Skeletal muscle satellite cell (primary cell): ENCODE data around the gene CD82.

Source experiments
- H3K27me3 ChIP-seq: 2 replicates; pipeline ENCODE4 v1.7.0; 2013; ENCODE audit warnings: low read length; ENCODE audit not compliant: control insufficient read depth, insufficient read depth
- H3K36me3 ChIP-seq: 2 replicates; pipeline ENCODE4 v1.7.0; 2013; ENCODE audit warnings: mild to moderate bottlenecking, control low read depth, low read length; ENCODE audit not compliant: insufficient read depth
- H3K4me1 ChIP-seq: 2 replicates; pipeline ENCODE4 v1.7.0; 2013; ENCODE audit warnings: low read length; ENCODE audit not compliant: control insufficient read depth, insufficient read depth
- H3K4me2 ChIP-seq: 2 replicates; pipeline ENCODE4 v1.7.0; 2013; ENCODE audit warnings: mild to moderate bottlenecking, low read length
- H3K4me3 ChIP-seq: 2 replicates; pipeline ENCODE4 v1.7.0; 2013; ENCODE audit warnings: low read length
- H3K9ac ChIP-seq: 2 replicates; pipeline ENCODE4 v1.7.0; 2013; ENCODE audit warnings: mild to moderate bottlenecking, low read depth, low read length, moderate library complexity
- H3K9me3 ChIP-seq: replicated peaks from 2 replicates; pipeline ENCODE4 v1.7.0; 2013; ENCODE audit warnings: mild to moderate bottlenecking, control low read depth, low read length

The CD82 gene

DNA sequence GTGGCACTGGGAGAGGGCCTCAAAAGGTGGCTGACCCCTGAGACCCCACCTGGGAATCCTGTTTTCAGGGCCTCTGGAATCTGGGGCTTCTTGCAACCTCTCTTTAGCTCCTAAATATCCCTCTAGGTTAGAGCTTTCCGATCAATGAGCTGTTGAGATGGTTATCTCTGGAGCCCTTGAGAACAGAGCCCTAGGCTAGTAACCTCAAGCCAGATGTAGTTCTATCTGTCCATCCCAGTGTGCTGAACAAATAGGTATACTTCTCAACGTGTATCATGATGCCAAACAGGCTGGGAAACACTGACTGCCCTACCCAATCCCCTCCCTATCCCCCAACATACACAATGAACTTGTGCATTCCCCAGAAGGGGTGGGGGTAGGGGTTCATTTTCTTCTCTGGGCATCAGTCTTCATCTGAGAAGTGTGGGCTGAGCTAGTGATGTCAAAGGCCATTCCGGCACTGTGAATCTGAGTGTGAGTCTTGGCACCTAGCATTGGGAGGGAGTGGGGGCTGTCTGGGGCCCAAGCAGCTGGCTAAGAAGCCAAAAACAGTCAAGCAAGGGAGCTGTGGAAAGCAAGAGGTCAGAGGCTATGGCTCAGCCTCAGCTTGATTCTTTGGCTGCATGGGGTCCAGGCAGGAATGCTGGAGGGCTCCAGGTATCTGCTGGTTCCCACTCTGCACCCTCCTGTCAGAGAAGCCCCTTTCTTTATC lies 17.3 kb downstream of the CD82 start:
- H3K9me3 ChIP-seq, result peaks cover 8% of the 10 kb centered on the region
- H3K9ac ChIP-seq, result no peak overlapping the region
- no peak overlapping the region for H3K4me2 ChIP-seq
- no peaks in the 10 kb centered on the region for H3K27me3 ChIP-seq
- peaks cover 13% of the 10 kb centered on the region for H3K36me3 ChIP-seq
- no peak overlapping the region for H3K4me3 ChIP-seq
- H3K4me1 ChIP-seq, result no peaks in the 10 kb centered on the region

DNA sequence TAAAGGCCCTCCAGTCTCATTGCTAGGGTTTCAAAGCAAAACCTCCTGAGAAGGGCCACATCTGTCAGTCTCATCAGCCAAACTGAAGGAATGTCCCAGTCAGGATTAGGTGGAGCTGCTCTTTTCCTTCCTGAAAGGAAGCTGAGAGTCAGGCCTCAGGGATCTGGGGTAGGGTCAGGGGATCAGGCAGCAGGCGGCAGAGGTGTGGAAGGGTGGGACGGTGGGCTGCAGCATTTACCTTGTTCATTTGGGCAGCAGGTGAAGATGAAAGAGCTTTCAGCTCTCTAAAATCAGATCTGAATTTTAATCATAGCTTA lies 17.8 kb downstream of the CD82 start:
- Histone ChIP-seq H3K36me3 (peaks cover 13% of the 10 kb centered on the region), H3K9ac (no peak overlapping the region), H3K27me3 (no peaks in the 10 kb centered on the region), H3K4me2 (no peak overlapping the region), H3K4me1 (no peaks in the 10 kb centered on the region), H3K9me3 (peaks cover 8% of the 10 kb centered on the region), H3K4me3 (no peak overlapping the region)

DNA sequence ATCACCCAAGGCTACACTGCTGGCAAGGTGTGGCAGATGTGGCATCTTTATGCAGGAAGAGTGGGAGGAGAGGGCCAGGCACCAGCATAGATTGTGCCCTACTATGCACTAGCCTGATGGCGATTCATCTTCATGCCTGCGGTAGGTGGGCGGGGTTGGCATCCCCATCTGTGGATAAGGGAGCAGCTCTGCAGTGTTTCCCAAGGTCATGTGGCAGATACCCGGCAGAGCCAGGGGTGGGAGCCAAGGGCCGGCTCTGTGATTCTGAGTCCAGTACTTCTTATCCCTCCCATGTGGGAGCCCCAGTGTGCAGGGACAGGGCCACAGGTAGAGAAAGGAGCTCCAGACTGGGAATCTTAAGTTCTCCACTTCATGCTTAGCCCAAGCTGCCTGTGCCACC lies 20.0 kb downstream of the CD82 start:
- H3K4me1 ChIP-seq, result peaks cover 8% of the 10 kb centered on the region
- no peak overlapping the region for H3K9ac ChIP-seq
- no peak overlapping the region for H3K4me2 ChIP-seq
- H3K9me3 ChIP-seq, result peaks cover 8% of the 10 kb centered on the region
- peaks cover 13% of the 10 kb centered on the region for H3K36me3 ChIP-seq
- no peaks in the 10 kb centered on the region for H3K27me3 ChIP-seq
- no peak overlapping the region for H3K4me3 ChIP-seq

DNA sequence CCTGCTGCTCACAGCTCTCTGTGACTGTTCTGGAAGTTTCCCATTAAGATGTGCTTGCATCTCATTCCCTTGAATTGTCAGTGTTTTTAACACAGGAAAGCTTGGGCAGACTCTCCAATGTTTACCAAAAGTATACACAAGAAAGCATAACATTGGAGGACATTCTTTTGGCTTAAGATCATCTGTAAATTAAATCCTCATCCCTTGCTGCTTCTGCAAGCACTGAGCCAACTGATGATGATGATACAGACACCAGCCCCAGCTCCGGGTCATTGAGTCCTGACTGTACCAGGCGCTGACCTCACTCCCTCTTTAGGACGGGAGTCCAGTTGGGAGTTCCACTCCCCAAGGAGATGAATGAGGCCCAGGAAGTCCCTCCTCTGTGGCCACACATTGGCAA lies 23.8 kb downstream of the CD82 start:
- Histone ChIP-seq H3K9ac (no peak overlapping the region), H3K36me3 (peaks cover 2% of the 10 kb centered on the region)

DNA sequence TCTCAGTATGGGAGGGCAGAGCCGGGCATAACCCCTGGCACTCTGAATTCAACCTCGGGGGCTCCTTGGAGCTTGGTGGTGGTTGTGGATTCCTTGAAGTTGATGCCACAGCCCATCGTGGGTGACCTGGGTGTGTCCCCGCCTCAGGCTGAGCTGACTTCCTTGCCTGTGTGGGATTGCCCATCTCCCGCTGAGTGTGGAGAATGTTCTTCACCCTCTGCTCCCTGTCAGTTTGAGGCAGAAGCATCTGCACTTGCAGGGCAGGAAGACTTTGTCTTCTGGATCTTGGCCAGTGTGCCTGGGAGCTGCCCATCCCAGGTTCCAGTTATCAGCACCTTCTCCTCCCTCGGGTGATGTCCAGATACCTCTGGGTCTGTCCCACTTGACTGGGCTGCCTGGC lies 25.3 kb downstream of the CD82 start:
- no peak overlapping the region for H3K4me3 ChIP-seq

More for the DNA sequence above, 23.8 kb downstream of the CD82 start:
- no peak overlapping the region for H3K4me3 ChIP-seq
- H3K4me1 ChIP-seq, result peaks cover 42% of the 10 kb centered on the region
- no peaks in the 10 kb centered on the region for H3K9me3 ChIP-seq
- H3K27me3 ChIP-seq, result no peaks in the 10 kb centered on the region
- H3K4me2 ChIP-seq, result no peak overlapping the region

DNA sequence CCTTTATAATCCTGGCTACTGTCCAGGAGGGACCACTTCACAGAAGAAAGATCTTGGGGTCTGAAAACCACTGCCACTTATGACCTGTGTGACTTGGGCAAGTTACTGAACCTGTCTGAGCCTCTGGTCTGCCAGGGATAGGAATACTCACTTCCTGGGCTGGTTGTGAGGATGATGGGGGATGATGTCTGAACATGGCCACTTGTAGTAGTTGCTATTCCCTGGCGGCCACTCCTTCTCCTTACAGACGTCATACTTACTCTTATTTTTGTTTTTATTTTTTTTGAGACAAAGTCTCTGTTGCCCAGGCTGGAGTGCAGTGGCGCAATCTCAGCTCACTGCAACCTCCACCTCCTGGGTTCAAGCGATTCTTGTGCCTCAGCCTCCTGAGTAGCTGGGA lies 26.1 kb downstream of the CD82 start:
- Histone ChIP-seq H3K27me3 (no peaks in the 10 kb centered on the region), H3K4me3 (no peak overlapping the region), H3K4me2 (no peak overlapping the region), H3K9me3 (no peaks in the 10 kb centered on the region), H3K9ac (no peak overlapping the region), H3K4me1 (peaks cover 52% of the 10 kb centered on the region), H3K36me3 (no peaks in the 10 kb centered on the region)

More for the DNA sequence above, 25.3 kb downstream of the CD82 start:
- no peaks in the 10 kb centered on the region for H3K27me3 ChIP-seq
- H3K4me2 ChIP-seq, result no peak overlapping the region
- H3K9ac ChIP-seq, result no peak overlapping the region
- no peaks in the 10 kb centered on the region for H3K36me3 ChIP-seq
- no peaks in the 10 kb centered on the region for H3K9me3 ChIP-seq
- peaks cover 45% of the 10 kb centered on the region for H3K4me1 ChIP-seq

DNA sequence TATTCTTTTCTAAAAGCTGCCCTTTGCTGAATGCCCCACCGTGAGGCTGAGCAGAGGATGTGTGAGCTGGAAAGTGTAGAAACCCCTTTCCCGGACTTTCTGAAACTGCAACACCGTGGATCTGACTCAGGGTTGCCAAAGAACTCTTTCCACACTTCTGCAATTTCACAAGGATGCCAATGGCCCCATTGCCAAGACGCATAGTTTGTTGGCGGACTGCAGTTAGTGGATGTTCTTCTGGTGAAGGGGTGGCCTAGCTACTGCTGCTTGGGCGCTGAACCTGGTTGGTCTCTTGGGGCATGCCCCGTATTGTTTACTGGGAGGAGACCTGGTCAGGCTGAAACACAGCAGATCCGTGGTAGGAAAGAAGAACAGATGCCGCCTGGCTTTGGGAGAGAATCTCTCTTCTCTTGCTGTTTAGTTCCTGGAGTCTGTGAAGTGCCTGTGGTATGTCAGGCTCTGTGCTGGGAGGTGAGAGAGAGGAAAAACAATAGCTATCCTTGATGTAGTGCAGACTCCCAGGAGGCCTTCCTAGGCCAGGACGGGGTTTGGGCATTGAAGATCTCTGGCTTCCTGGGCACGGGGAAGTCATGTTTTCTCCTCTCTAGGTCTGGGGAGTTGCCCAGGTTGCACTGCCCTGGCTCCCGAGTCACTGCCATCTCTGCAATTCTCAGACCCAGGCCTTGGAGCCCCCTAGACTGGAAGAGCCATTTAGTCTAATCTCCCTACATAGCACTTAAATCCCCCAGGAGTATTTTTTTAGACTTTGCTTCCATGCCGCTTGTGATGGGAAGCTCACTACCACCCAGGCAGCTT lies 26.9 kb downstream of the CD82 start:
- Histone ChIP-seq H3K4me2 (peak overlapping the region; percentile 43), H3K36me3 (no peaks in the 10 kb centered on the region), H3K9me3 (no peaks in the 10 kb centered on the region), H3K4me3 (peak overlapping the region; percentile 43), H3K27me3 (no peaks in the 10 kb centered on the region), H3K9ac (peak overlapping the region; percentile 59), H3K4me1 (peaks cover 59% of the 10 kb centered on the region)

DNA sequence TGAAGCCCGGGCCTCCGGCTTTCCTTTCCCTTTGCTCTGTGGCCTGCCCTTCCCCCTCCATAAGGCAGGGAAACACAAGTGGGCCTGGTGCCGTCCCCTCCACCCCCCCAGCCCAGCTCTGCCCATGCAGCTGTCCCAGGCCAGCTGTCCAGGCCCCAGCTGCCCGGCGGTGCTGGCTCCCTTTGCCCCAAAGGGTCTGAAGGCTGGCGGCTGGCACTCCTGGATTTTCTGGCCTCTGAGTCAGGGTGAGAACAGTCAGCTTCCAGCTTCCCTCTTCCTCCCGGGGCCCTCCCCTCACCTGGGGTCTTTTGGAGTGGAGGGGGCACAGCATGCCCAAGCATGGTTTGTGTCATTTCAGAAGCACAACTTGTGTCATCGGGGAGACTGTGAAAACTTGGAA lies 27.8 kb downstream of the CD82 start:
- Histone ChIP-seq H3K36me3 (no peaks in the 10 kb centered on the region), H3K27me3 (no peaks in the 10 kb centered on the region), H3K4me1 (peaks cover 59% of the 10 kb centered on the region), H3K4me3 (peak overlapping the region; percentile 43), H3K4me2 (peak overlapping the region; percentile 43), H3K9ac (peak overlapping the region; percentile 59), H3K9me3 (no peaks in the 10 kb centered on the region)

DNA sequence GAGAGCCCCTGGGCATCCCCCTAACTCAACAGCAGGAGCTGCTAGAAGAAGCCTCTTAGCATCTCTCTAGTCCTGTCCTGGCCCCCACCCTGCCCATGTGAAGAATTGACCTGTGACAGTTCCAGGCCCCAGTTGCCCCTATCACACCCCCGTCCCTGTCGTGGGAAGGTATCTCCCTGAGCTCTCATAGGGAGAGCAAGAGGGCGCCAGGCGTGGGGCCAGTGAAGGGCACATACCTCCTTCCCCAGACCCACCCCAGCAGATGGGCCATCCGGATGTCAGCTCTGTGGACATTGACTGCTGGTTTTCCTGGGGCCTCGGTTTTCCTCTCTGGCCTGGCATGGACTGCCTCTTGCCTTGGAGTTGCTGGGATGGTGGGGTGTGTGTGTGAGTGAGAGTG lies 29.5 kb downstream of the CD82 start:
- no peak overlapping the region for H3K4me2 ChIP-seq
- no peaks in the 10 kb centered on the region for H3K27me3 ChIP-seq
- no peaks in the 10 kb centered on the region for H3K36me3 ChIP-seq
- H3K9me3 ChIP-seq, result no peaks in the 10 kb centered on the region
- peaks cover 55% of the 10 kb centered on the region for H3K4me1 ChIP-seq
- H3K9ac ChIP-seq, result no peak overlapping the region
- H3K4me3 ChIP-seq, result no peak overlapping the region

DNA sequence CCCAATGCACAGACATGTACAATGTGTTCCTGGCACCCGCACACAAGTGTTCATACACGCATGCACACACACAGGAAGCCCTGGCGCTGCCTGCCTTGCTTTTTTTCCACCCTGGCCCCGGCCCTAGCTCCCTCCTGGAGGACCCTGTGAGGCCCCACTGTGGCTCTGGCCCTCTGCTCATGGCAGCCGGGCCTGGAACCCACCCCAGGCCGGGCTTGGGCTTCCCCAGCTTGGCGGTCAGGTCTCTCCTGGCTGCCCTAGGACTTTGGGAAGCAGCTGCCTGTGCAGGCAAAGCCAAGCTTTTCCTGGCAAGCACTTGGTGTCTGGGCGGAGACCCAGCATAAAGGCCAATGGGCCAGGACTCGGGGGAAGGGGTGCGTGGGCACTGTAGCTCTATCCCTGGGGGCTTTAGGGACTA lies 30.5 kb downstream of the CD82 start:
- Histone ChIP-seq H3K27me3 (no peaks in the 10 kb centered on the region), H3K36me3 (peaks cover 4% of the 10 kb centered on the region), H3K4me2 (no peak overlapping the region), H3K4me3 (no peak overlapping the region), H3K9ac (no peak overlapping the region), H3K4me1 (peaks cover 57% of the 10 kb centered on the region), H3K9me3 (no peaks in the 10 kb centered on the region)

DNA sequence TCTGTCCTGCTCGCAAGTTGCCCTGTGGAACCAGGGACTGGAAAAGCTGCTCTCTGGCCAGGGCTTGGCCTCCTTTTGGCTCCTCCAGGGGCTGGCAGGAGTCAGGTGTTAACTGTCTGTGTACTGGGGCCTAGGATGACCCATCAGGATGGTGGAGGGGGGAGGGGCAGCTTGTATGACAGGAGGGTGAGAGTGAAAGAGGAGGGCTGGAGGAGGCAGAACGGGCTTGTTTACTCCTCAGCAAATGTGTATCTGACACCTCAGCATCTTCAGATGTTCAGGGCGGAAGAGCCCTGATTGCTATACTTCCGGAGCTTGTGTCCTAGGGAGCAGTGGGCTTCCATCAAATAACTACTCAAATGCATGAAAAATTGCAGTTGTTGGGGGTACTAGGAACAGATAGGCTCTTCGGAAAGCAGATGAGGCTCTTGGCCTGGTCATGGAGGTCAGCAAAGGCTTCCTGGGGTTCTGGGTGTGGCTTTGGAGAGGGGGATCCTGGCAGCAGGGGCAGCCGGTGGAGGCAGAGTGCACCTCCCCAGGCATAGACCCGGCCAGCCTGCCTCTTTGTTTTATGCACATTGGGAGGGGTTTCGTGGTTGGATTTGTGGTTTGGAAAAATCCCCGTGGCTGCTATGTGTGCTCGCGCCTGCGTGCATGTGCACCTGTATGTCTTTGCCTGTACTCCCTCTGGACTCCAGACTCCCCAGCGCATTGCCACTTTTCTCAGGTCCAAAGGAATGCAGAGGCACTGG lies 31.2 kb downstream of the CD82 start:
- H3K4me2 ChIP-seq, result no peak overlapping the region
- no peaks in the 10 kb centered on the region for H3K27me3 ChIP-seq
- no peaks in the 10 kb centered on the region for H3K9me3 ChIP-seq
- no peak overlapping the region for H3K4me3 ChIP-seq
- peaks cover 57% of the 10 kb centered on the region for H3K4me1 ChIP-seq
- H3K9ac ChIP-seq, result no peak overlapping the region
- peaks cover 4% of the 10 kb centered on the region for H3K36me3 ChIP-seq
